ENCODE measurements around the gene UBE2QL1. TPM values are rescaled to one million over a fixed set of nuclear protein-coding genes. Genes with fewer than 3 reads are reported as not detected.
A peak's percentile ranks its signal among the peaks of the same experiment; 100 is the strongest.

Gene UBE2QL1
- total RNA-seq, 1 experiment from 2014 or later, result 0.11 TPM

DNA sequence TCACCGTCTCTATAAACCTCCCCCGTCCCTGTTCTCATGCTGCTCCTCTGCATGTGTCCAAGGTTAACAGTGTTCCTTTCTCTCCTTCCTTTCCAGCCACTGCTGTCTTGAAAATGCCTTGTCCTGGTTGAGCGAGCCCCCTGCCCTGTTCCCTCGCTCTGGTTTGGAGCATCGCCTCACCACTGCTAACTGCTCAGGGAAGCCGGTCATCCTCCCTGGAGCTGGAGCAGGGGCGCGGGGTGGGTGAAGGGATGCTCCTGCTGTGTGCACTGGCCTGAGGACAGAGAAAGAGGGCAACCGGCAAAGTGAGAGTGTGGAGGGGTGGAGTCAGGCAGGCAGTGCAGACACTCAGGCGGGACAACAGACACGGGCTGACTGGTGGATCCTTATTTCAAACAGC lies 19.4 kb downstream of the UBE2QL1 start:
- H3K27ac ChIP-seq (ENCODE audit: insufficient read length, low read depth, low read length), result no peak overlapping the region
- Mint-ChIP-seq H3K4me3 (peak overlapping the region in 1 of 2 experiments; percentile 6; a peak in 2 of 5 replicates), H3K27me3 (ENCODE audit: low read depth) (peaks cover 21% of the 10 kb centered on the region), H3K36me3 (ENCODE audit: insufficient read depth in 1 of 3, low read depth in 3 of 3) (peaks cover 0 to 7% (median 2%) of the 10 kb centered on the region in 3 experiments; a peak in 1 of 7 replicates), H3K27ac (no peak overlapping the region; a peak in 1 of 7 replicates), H3K9me3 (no peaks in the 10 kb centered on the region; a peak in 2 of 5 replicates), H3K4me1 (peaks cover 21 to 28% of the 10 kb centered on the region in 2 experiments)
- H2AK5ac ChIP-seq (ENCODE audit: insufficient read length, low read length), result no peak overlapping the region
- no peak for DNase-seq
- no peaks in the 10 kb centered on the region for H4K20me1 ChIP-seq (ENCODE audit: control insufficient read depth, insufficient read depth, insufficient read length)
- TF ChIP-seq CTCF (conservative IDR thresholded peaks at IDR 0.05), result no peak
- H3T11ph ChIP-seq (ENCODE audit: low read length), result no peak overlapping the region
- H3K9ac ChIP-seq (ENCODE audit: extremely low read depth, insufficient read length, low read length), result no peak overlapping the region
- 0 out of 2 replicates have a peak overlapping the region, but pooled peaks have one; percentile 8 for H3K14ac ChIP-seq (ENCODE audit: insufficient read depth, low read length)
- no peak overlapping the region for H3K4me2 ChIP-seq (ENCODE audit: insufficient read depth, insufficient read length, low read length)
- no peak overlapping the region for H2BK20ac ChIP-seq (ENCODE audit: low read depth, low read length, poor library complexity, severe bottlenecking)
- no peak overlapping the region for H2BK5ac ChIP-seq (ENCODE audit: insufficient read length, low read length)
- H2BK12ac ChIP-seq (ENCODE audit: insufficient read length, low read depth, low read length), result no peak overlapping the region
- H3K27me3 ChIP-seq (ENCODE audit: insufficient read depth, low read length), result no peaks in the 10 kb centered on the region
- no peaks in the 10 kb centered on the region; the same call in 1 of the 2 replicates for H3K4me1 ChIP-seq (ENCODE audit: insufficient read depth, low read length)
- H2BK15ac ChIP-seq (ENCODE audit: low read depth, low read length), result no peak overlapping the region
- WGBS (ENCODE audit: extremely low coverage, insufficient read length, low lambda C conversion rate), result no CpG with 5 or more reads among the region's 11 CpGs
- H4K5ac ChIP-seq (ENCODE audit: insufficient read length, low read depth, low read length), result no peak overlapping the region
- H3K4ac ChIP-seq (ENCODE audit: low read depth, low read length), result no peak overlapping the region
- no peak overlapping the region for H2AFZ ChIP-seq (ENCODE audit: low read length)
- H3K79me1 ChIP-seq (ENCODE audit: insufficient read depth, low read depth, low read length, poor library complexity, severe bottlenecking), result no peaks in the 10 kb centered on the region
- H3K18ac ChIP-seq (ENCODE audit: insufficient read length, low read depth, low read length), result no peak overlapping the region
- no peaks in the 10 kb centered on the region for H3K79me2 ChIP-seq (ENCODE audit: insufficient read depth, low read length)
- H3K23me2 ChIP-seq (ENCODE audit: insufficient read length, low read depth, low read length, poor library complexity, severe bottlenecking), result no peaks in the 10 kb centered on the region
- H4K91ac ChIP-seq (ENCODE audit: insufficient read length, low read depth, low read length), result no peak overlapping the region
- H2BK120ac ChIP-seq (ENCODE audit: low read depth, low read length, poor library complexity, severe bottlenecking), result no peak overlapping the region
- H3K23ac ChIP-seq (ENCODE audit: insufficient read length, low read depth, low read length), result no peak overlapping the region
- H3K56ac ChIP-seq (ENCODE audit: insufficient read length, low read depth, low read length), result no peak overlapping the region
- H3K9me3 ChIP-seq (ENCODE audit: control insufficient read depth, low read depth, low read length), result no peaks in the 10 kb centered on the region
- H4K8ac ChIP-seq (replicated peaks; ENCODE audit: insufficient read length, low read depth, low read length), result no peak overlapping the region
